Measurements from ENCODE around the gene COBLL1.

Gene COBLL1

DNA sequence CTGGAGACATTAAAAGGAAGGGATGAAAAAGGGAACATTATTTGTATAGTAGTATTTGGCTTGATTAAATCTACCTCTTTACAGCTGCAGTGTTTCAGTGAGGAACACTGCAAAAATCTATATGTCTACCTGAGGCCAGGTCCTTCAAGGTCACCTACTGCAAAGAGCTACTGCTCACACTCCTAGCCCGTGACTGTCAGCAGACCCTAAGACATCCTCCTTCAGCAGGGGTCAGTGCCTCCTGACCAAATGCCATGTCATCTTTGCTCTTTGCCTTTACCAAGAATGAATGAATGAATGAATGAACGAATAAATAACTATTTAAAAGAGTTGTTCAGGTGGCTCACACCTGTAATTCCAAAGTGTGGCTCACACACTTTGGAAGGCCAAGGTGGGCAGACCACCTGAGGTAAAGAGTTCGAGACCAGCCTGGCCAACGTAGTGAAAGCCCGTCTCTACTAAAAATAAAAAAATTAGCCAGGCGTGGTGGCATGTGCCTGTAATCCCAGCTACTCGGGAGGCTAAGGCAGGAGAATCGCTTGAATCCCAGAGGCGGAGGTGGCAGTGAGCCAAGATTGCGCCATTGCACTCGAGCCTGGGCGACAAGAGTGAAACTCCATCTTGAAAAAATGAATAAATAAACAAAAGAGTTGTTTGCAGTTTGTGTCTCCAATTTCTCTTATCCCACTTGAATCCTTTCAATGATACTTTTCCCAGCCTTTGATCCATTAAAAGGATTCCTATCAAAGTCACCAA is 136.0 kb downstream of the COBLL1 start:
- DNase-seq: no peak

DNA sequence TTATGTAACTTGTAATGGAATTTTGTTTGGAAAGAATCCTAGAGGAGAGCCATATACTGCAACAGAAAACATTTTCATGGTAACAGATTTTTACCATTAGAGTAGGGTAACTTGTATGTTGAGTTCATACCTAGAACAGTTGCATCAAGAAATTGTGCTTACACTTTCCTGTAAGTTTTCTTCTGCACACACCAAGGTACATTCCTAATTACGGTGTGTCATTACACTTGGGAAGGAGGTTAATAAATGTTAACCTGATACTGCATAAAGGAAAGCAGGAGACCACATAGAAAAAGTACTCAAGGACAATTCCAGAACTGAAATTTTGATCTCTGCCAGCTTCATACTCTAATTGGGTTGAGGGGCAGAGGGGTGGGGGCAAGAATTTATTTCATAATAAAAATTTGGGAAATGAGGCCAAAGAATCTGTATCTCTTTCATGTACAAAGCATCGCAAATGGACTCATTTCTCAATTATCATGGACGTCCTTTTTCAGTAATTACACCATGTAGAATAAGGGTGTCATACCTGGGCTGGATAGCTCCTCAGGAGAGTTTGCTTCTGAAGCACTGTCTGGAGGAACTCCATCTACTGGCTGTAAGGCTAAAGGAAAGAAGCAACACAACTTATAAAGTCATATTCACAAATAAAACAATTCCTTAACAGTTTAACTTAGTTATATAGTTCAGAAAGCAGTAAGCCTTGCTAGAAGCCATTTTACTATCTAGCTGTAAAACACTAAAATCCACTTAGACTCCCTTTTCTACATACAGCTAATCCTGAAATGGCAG is 137.5 kb downstream of the COBLL1 start:
- DNase-seq: no peak

DNA sequence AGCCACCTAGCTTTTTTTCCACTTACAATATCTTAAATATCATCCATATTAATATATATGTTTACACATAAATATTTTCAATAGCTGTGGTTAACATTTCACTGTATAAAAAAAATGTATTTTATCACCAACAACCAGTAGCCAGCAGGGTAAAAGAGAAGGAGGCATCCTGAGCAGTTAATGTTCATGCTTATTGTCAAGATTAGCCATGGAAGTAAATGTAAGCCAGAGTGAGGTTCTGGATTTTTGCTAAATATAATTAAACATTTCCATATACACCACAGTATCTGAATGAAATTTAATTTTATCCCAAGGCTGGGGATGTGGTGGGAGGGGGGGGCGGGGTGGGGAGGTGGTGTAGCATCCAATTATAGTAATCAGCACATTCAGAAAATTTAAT is 140.1 kb downstream of the COBLL1 start:
- no peak for DNase-seq

DNA sequence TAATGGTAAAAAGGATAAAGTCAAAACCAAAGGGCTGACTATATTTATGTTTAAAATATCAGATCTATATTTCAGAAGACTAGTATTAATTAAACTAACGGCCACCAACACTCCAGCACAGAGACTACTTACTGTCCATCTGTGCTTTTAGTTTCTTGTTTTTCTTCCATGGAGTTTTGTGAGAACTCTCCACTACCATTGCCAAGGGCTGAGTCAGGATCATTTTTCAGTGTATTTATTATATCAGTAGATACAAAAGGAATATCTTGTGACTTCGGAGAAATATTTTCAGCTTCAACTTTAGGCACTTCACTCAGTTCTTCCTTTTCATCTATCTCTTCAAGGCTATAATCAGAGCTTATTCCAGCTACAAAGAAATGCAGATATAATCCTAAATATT is 141.2 kb downstream of the COBLL1 start:
- no peak for DNase-seq

DNA sequence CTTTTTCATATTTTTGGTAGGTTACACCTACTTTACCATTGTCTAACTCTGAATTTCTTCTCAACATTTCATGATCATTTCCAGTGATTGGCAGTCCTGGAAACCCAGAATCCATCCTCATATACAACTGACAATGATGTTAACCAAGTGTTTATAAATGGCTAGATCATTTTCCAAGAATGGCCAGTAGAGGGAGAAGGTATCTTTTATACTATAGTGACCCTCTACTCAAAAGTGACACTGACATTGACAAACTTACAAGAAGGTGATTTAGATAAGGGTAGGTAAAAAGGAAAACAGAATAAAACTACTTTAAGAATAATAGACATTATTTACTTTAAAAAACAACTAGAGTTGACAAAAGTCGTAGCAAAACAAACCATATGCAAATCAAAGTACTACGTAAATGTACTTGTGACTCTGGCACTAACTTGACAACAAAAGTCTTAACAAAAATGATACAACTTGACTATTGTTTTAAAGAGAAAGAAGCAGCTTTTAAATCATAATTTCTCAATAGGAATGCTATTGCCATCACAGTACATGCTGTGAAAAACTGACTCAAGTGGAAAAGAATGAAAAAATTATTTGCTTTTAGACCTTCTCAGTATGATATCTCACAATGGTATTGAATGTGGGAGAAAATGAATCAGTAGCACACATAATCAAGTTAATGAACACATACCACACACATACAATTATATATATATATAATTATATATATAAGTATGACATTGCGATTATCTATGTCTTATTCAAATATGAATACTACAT is 143.7 kb downstream of the COBLL1 start:
- DNase-seq: peak; percentile 16

DNA sequence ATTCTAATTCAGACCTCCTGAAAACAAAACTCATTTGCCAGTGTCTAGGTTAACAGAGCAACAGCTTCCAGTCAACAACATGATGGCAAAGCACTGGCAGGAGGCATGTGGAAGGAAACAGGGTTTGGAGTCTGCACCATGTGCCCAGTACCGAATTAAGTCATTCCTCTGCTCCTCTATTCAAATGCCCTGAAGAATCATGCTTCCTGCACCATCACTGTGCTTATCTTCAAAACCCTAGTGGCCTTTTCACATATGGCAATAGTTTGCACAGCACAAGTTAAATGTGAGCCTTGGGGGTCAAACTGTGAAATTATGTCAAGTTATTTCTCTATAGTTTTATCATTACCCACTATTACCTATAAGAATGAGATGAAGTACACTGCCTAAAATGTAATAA is 145.0 kb downstream of the COBLL1 start:
- no peak for DNase-seq

DNA sequence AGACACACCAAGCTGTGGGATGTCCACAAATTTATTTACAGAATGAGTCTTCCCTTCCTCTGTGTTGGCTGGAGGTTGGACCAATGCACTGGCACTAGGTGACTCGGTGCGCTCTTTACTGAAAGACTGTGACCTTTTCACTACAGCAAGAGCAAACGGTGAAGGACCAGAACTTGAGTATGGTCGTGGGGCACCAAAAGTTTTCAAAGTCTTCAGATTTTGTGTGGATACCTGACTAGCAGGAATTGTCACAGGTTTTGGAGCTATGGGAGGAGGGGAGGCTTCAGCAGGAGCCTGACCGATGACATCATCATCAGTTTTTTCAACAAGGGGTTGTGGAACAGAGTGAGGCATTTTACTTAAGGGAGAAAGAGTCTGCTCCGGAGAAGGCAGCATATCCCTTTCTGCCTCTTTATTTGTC is 147.3 kb downstream of the COBLL1 start:
- no peak for DNase-seq

DNA sequence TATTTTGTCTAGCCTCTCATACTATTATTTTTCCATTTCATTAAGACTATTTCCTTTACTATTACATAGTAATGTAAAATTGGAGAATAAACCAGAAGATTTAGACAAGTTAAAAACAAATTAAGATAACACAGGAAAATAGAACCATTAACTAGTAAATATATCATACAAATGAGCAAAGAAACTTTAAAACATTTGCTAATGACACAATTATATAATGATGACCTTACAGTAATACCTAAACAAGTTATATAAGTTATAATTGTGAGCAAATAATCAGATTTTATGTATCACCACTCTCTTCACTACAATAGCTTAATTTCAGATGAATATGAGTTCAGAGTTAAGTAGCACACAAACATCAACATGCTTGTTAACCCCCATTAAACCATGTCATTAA is 147.8 kb downstream of the COBLL1 start:
- no peak for DNase-seq

DNA sequence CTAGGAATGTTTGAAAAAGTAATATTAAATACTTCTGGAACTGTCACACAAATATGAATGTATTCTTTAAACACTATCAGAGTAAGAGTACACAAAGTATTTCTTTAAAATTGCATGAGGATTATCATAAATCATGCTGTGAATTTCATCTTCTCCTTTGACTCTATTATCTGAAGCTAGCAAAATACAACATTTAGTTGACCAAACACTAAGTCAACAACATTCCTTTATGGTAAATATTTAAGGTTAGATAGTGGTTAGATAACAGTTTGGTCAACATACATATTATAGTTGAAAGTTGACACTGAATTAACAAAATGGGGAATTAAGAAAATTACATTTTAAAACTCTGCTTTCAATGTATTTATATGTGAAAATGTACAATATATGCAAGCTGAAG is 148.2 kb downstream of the COBLL1 start:
- DNase-seq: no peak

DNA sequence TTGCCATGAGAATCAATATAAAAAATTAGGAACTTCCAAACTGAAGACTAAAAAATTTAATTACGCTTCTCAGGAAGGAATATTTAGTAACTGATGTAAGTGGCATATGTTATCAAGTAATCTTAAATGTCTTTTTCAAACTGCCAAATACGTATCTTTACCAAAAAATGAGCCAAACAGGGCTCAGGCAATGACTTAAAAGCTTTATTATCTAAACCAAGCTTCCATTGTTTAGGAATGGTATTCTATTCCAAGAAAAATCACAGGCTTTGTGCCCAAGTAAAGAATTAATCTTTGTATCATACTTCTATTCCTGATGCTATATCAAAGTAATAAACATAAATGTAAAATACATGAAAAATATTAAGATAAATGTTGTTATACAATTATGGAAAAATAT is 148.7 kb downstream of the COBLL1 start:
- no peak for DNase-seq

DNA sequence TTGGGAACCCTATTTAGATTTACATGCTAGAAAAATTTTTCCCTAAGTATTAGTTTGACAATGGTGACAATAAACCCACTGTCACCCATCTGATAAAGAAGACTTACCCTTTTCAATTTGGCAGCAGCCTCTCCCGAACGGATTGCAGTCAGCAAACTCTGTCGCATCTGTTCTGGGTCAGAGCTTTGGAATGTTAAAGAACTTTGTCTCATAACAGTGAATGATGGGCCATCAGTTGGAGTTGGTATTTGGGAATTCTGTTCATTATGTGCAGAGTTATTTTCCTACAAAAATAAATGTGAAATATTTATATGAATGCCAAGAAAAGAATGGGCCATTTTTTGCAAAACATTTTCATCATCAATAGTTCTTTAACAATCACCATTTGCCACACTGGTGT is 149.5 kb downstream of the COBLL1 start:
- no peak for DNase-seq

DNA sequence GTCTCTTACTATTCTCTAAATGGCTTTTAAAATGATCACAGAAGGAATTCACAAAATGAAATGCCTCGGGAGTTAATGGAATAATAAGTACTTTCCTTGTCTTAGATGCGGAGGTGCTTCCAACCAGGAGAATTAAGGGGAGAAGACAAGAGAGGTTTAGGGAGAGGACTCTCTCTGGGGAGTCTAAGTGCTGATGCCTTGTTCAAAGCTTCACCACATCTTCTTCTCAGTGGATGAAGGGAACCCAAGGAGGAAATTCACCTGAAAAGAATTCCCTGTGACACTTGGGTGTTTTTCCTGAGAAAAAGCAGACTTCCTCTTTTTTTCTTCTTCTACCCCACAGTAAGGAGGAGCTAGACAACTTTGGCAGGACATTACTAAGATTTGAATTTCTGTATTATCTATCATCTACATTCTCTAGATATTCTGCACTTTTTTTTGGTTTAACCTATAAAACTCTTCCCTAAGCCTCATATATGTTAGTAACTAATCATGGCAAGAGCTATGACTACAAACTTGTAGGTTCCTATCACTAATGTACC is 150.2 kb downstream of the COBLL1 start:
- DNase-seq: no peak

DNA sequence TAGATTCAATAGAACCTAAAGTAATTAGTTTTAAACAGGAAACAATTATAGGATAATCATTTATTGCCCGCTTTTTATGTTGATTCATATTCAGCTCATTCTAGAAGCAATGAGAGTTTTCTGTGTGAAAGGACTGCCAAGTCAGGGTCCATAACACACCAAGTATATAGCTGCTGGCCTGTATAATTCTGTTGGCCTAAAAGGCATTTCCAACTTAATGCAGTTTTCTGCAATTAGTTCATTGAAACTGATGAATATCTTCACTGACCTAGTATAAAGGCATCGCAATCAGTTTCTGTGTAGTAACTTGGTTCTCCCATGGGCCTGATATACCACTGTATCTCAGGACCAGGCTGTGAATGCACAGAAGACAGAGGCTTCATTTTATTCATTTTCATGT is 151.3 kb downstream of the COBLL1 start:
- DNase-seq: no peak

DNA sequence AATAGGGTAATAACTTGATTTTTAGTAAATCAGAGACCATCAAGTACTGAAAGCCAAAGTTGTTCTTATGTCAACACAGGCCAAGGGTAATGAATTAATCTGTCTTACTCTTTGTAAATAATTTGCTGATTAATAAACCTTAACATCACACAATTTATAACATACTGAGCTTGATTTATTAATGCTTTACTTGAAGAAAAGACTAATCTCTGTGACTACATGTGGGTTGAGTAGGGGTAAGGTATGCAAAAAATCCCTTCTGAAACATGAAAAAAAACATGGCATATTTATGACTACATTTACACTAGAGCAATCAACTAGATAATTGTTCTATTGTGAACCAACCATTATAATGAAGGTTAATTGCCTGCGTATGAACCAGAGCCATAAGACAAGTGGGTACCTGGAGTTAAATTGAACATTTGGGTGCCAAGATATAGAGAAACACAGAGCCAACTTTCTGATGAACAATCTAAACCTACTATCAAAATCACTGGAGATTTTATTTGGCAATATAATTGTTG is 152.7 kb downstream of the COBLL1 start:
- no peak for DNase-seq

DNA sequence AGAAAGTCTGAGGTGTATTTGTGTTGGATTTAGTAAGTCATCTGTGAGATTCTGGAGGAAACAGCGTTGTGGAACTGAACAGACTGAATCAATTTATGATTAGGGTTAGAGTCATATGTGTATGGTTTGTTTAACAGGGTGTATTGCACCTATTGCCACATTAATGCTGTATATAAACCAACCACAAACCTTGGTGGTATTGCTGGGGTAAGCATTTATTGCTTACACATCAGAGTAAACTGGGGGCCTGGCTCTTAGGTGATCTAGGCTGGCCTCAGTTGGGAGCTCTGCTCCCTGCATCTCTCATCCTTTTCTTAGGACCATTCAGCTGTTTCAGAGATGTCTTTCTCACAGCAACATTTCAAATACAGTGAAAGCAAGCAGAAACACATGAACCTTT is 160.6 kb downstream of the COBLL1 start:
- DNase-seq: no peak

DNA sequence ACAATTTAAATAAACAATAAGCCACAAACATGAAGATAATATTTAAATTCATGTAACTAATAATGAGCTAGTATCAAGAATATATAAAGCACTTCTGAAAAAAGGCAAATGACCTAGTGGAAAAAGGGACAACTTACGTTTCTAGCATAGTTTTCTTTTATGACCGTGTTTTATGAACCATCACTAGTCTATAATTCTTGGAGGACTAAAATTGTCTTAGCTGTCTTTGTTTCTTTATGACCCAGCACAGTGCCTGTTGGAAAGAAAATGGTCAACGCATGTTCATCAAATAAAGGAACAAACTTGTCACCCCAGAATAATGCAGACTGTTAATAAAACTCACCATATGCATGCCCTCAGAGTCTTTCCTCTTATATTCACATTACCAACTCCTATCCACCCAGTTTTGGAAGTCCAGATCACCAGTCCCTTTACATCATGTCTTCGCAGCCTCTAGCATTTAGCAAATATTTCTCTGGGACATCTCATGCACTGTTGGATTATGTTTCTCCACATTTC is 162.9 kb downstream of the COBLL1 start:
- no peak for DNase-seq

DNA sequence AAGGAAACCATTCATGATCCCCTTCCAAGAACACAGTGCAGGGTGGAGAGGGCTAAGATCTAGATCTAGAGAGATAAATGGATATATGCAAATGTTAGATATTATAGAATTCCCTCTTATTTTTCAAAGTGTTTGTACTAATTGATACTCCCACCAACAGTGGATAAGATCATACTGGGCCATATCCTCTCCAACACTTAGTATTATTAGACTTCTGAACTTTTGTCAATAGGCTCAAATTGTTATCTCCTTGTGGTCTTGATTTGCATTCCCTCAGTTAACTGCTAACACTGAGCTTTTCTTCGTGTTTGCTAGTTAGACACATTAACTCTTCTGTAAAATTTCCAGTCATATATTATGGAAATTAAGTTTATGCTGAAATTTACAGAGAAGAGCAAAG is 163.9 kb downstream of the COBLL1 start:
- DNase-seq: no peak

DNA sequence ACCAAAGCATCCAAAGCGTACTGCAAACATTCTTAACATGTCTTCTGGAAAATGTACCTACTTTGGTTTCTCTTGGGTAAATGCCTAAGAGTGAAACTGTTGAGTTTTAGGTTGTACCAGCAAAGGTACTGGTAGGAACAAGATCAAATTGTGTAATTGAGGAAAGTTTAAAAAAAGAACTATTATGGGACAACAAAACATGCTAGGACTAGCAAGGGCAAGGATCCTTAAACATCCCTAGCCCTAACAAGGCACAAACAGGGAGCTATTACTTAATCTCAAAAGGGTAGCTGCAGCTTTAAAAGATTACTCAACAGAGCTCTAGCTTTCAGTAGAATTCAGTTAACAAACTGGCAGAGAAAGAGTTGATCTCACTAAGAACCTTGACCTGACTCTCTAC is 164.4 kb downstream of the COBLL1 start:
- DNase-seq: no peak

DNA sequence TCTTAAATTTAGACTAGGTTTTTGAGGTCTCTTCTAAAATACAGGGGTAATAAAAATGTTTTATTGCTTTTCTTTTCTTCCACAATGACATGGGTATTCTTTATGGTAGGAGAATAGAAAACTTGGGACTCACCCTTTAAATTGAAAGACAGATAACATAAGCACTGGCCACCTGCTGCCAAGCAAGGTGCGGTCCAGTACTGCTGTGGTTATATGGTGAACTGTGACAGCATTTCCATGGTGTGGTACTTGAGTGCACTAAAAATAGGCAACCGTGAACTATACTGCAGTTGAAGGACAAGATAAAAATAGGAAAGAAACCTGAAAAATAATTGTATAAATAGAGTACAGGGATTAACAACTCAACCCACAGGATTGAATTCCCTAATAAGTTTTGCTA is 165.9 kb downstream of the COBLL1 start:
- DNase-seq: no peak

DNA sequence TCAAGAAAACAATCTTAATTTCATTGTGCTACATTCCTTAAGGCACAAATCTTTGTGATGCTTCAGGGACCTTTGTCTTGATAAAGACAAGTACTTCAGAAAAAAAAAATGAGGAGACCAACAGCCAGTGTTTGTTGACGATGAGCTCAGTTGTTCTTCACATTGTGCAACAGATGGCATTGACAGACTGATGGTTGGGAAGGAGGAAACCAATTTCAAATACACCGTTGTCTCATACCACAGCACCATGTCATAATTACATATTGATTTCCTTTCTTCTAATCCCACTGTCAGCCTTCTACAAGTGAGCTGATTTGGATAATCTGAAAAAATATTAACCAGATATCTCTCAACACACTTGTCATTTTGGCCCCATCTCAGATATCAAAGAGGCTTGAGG is 166.6 kb downstream of the COBLL1 start:
- no peak for DNase-seq

DNA sequence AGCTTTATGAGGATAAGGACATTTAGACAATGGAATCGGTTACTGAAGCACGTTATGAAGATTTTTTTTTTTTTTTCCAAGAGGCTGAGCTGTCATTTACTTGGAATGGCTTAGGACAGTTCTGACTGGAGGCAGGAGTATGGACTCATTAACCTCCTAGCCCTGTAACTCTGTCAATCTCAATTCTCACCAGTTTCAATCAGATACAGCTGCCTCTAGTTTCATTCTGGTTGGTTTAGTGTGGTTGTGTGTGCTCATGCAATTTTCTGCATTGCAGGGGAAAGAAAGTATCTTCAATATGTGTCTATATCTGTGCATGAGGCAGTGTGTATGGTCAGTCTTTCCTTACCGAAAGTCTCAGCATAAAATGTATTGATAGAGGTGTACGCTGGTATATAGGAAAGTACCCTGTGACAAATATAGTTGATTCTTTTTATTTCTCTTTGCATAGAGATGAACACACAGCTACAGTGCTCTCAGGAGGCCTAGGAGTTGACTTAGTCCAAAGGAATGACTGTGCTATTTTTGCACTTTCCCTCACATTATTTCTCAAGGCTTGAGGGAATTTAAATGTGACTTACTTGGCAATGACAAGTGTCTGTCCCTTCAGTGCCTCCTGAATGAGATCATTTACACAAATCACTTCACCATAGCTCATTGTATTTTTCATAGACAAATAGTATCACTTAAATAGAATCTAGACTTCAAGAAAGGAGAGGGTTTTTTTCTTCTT is 169.8 kb downstream of the COBLL1 start:
- no peak for DNase-seq

DNA sequence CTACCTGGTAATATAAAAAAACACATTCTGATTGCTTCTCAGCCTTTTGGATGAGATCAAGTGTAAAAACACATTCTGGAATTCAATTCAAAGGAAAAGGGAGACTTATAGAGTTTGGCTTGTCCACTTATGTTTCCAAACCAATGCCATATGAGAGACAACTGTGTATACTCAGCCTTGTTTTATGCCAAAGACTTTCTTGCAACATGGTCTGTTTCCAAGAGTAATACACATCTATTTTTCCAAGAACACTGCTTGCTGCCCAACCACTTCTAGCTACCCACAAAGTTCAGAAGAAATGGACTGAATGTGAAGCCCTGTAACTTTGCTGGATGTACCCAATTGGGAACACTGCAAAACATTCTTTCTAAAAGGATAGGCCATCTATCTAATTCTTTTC is 172.3 kb downstream of the COBLL1 start:
- no peak for DNase-seq

Data from NCI-H345 (cell line).